Type B pancreatic cell (in vitro differentiated cells): ENCODE measurements around the gene ALPG. TPM values are rescaled to one million over a fixed set of nuclear protein-coding genes. Genes with fewer than 3 reads are reported as not detected.

ENCODE experiments used
- DNase-seq: peaks from one replicate; pipeline ENCODE4 v3.0.0; 2021; ENCODE audit warnings: mixed read lengths; ENCODE audit not compliant: unreplicated experiment; ENCODE audit errors: extremely low spot score
- H3K27ac Mint-ChIP-seq: 2 replicates; pipeline ENCODE4 v1.8.0; 2021; ENCODE audit warnings: mild to moderate bottlenecking, mixed read lengths
- H3K27me3 Mint-ChIP-seq: 2 replicates; pipeline ENCODE4 v1.8.0; 2021; ENCODE audit warnings: mixed read lengths
- H3K36me3 Mint-ChIP-seq: 2 replicates; pipeline ENCODE4 v1.8.0; 2021; ENCODE audit warnings: mixed read lengths
- H3K4me1 Mint-ChIP-seq: one replicate; pipeline ENCODE4 v1.8.0; 2021; ENCODE audit warnings: mixed read lengths; ENCODE audit not compliant: unreplicated experiment
- H3K4me3 Mint-ChIP-seq: 2 replicates; pipeline ENCODE4 v1.8.0; 2021; ENCODE audit warnings: mild to moderate bottlenecking, mixed read lengths
- H3K9me3 Mint-ChIP-seq: 2 replicates; pipeline ENCODE4 v1.8.0; 2021; ENCODE audit warnings: mixed read lengths
- total RNA-seq: library from RNA; stranded (reverse); gene quantifications from 2 replicates; pipeline ENCODE4 v1.2.1, GENCODE V29; 2021; ENCODE audit warnings: low replicate concordance
- TF ChIP-seq, protein P1 (sequence below): fragments of 200-600 bp; sonication (generic); conservative IDR thresholded peaks from 2 replicates; pipeline ENCODE4 v1.5.0; 2021; ENCODE audit warnings: antibody characterized with exemption, mild to moderate bottlenecking

The ALPG gene
- total RNA-seq, 1 donor from 2014 or later: 0.14 TPM

DNA sequence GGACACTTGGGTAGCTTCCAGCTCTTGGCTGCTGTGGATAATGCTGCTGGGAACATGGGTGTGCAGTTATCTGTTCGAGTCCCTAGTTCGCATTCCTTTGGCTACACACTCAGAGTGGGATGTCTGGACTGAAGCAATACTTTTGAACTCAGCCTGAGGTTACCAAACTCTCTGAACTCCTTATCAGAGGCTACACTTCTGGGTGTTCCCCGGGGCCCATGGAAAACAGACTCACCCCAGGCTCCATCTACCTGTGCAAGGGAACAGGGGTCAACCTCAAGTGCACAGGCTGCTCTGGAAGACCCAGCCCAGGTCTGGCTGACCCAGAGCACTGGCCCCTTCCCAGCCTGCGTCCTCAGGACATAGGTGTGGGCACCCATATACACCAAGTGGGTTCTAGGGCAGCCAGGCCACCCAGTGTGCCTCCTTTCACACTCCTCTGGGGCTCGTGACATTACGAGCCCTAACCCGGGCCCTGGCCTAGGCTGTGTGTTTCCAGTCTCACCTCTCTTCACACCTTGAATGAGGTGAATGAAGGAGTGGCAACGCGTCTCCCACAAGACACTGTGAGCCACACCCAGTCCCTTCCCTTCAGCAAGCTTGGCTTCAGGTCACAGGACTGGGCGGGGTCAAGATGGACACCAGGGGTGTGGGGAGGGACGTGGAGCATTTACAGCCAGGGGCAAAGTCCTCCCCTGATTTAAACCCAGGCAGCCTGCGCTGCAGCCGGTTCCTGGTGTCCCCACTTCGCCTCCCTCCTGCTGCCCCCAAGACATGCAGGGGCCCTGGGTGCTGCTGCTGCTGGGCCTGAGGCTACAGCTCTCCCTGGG, 49.0 kb downstream of the ALPG start, which contains the start of gene ALPI:
ALPI (plus strand) TSS at position 728 of the 830 bp plus-strand sequence; CDS start at position 775, 47 bp downstream.
- H3K4me1 Mint-ChIP-seq: no peaks in the 10 kb centered on the region
- H3K27me3 Mint-ChIP-seq: peaks cover 19% of the 10 kb centered on the region
- no peaks in the 10 kb centered on the region for H3K36me3 Mint-ChIP-seq
- TF ChIP-seq, protein P1, sequence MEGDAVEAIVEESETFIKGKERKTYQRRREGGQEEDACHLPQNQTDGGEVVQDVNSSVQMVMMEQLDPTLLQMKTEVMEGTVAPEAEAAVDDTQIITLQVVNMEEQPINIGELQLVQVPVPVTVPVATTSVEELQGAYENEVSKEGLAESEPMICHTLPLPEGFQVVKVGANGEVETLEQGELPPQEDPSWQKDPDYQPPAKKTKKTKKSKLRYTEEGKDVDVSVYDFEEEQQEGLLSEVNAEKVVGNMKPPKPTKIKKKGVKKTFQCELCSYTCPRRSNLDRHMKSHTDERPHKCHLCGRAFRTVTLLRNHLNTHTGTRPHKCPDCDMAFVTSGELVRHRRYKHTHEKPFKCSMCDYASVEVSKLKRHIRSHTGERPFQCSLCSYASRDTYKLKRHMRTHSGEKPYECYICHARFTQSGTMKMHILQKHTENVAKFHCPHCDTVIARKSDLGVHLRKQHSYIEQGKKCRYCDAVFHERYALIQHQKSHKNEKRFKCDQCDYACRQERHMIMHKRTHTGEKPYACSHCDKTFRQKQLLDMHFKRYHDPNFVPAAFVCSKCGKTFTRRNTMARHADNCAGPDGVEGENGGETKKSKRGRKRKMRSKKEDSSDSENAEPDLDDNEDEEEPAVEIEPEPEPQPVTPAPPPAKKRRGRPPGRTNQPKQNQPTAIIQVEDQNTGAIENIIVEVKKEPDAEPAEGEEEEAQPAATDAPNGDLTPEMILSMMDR: no peak
- H3K9me3 Mint-ChIP-seq: no peaks in the 10 kb centered on the region
- H3K4me3 Mint-ChIP-seq: no peak within 1 kb of the TSS
- peak within 1 kb of the TSS; percentile 48 for H3K27ac Mint-ChIP-seq
- no peak for DNase-seq

DNA sequence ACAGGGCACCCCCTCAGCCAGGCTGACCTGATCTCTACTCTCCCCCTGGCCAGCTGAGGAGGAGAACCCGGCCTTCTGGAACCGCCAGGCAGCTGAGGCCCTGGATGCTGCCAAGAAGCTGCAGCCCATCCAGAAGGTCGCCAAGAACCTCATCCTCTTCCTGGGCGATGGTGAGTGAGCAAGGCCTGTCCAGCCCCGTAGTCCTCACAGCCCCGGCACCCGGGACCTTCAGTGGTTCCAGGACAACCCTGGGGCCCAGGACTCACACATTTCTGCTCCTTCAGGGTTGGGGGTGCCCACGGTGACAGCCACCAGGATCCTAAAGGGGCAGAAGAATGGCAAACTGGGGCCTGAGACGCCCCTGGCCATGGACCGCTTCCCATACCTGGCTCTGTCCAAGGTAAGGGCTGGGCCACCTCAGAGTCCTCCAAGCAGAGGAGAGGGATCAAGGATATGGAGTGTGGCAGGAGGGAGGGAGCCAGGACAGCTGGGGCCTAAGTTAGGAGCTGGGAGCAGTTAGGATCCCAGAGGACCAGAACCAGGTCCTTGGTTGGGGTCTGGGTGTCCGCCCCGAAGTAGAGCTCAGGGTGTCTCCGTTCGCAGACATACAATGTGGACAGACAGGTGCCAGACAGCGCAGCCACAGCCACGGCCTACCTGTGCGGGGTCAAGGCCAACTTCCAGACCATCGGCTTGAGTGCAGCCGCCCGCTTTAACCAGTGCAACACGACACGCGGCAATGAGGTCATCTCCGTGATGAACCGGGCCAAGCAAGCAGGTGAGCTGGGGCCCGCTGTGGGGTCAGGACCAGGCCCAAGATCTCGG, 49.9 kb downstream of the ALPG start:
- Mint-ChIP-seq H3K36me3 (no peaks in the 10 kb centered on the region), H3K27me3 (peaks cover 22% of the 10 kb centered on the region), H3K4me1 (no peaks in the 10 kb centered on the region), H3K27ac (no peak overlapping the region), H3K9me3 (no peaks in the 10 kb centered on the region), H3K4me3 (no peak overlapping the region)
- peak; percentile 65 for DNase-seq
- TF ChIP-seq, protein P1: no peak

DNA sequence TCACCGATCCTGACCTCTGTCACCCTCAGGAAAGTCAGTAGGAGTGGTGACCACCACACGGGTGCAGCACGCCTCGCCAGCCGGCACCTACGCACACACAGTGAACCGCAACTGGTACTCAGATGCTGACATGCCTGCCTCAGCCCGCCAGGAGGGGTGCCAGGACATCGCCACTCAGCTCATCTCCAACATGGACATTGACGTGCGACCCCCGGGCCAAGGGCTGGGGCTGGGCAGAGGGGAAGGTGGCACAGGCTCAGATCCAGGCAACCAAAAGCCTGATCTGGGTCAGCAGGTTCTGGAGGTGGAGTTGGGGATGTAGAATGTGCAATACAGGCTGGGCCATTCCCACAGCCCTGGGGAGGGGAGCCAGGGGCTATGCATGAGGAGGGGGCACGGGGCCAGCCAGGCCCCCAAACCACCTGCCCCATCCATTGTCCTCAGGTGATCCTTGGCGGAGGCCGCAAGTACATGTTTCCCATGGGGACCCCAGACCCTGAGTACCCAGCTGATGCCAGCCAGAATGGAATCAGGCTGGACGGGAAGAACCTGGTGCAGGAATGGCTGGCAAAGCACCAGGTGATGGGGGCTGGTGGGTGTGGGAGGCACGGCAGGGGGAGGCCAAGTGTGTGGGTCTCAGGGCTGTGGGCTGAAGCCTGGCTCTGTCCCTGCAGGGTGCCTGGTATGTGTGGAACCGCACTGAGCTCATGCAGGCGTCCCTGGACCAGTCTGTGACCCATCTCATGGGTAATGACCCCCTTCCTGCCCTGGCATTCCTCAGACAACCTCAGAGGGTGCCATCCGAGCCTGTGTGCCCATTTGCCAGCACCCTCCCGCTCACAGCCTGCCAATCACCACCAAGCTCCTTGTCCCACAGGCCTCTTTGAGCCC, 50.7 kb downstream of the ALPG start:
- peaks cover 24% of the 10 kb centered on the region for H3K27me3 Mint-ChIP-seq
- DNase-seq: no peak
- H3K36me3 Mint-ChIP-seq: no peaks in the 10 kb centered on the region
- no peaks in the 10 kb centered on the region for H3K9me3 Mint-ChIP-seq
- no peak overlapping the region for H3K4me3 Mint-ChIP-seq
- TF ChIP-seq, protein P1: no peak
- no peak overlapping the region for H3K27ac Mint-ChIP-seq
- no peaks in the 10 kb centered on the region for H3K4me1 Mint-ChIP-seq

DNA sequence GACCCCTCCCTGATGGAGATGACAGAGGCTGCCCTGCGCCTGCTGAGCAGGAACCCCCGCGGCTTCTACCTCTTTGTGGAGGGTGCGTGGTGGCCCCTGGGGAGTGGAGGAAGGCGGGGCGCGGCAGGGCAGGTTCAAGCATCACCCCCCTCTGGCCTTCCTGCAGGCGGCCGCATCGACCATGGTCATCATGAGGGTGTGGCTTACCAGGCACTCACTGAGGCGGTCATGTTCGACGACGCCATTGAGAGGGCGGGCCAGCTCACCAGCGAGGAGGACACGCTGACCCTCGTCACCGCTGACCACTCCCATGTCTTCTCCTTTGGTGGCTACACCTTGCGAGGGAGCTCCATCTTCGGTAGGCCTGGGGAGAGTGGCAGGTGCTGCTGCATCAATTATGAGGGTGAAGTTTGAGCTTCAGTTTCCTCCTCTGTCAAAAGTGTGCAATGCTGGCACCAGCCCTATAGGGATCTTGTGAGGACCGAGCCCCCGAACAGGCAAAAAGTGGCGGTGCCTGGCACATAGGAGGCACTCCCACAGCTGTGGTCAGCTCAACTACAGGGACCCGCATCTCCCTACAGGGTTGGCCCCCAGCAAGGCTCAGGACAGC, 51.5 kb downstream of the ALPG start:
- Mint-ChIP-seq H3K4me3 (no peak overlapping the region), H3K4me1 (no peaks in the 10 kb centered on the region), H3K27ac (no peak overlapping the region), H3K9me3 (no peaks in the 10 kb centered on the region), H3K27me3 (peaks cover 30% of the 10 kb centered on the region), H3K36me3 (no peaks in the 10 kb centered on the region)
- TF ChIP-seq, protein P1: no peak
- DNase-seq: no peak
